GM18868 (cell line): ENCODE measurements around the gene RAB12.
"Not testable (repeated sequence)": the region's sequence is repeated elsewhere in the genome, so short reads cannot be mapped to it uniquely, and the experiment has no call there.

Experiments
- ATAC-seq: cut with Tn5 transposase; IDR thresholded peaks from one replicate; pipeline ENCODE4 v1.9.1; 2021; ENCODE audit warnings: mild to moderate bottlenecking, moderate library complexity; ENCODE audit not compliant: unreplicated experiment

RAB12 gene, protein sequence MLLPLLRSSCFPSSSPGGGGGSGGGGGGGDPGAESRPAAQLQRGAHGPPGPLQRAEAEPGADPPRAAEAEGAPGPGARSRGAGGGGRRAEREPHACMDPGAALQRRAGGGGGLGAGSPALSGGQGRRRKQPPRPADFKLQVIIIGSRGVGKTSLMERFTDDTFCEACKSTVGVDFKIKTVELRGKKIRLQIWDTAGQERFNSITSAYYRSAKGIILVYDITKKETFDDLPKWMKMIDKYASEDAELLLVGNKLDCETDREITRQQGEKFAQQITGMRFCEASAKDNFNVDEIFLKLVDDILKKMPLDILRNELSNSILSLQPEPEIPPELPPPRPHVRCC

DNA sequence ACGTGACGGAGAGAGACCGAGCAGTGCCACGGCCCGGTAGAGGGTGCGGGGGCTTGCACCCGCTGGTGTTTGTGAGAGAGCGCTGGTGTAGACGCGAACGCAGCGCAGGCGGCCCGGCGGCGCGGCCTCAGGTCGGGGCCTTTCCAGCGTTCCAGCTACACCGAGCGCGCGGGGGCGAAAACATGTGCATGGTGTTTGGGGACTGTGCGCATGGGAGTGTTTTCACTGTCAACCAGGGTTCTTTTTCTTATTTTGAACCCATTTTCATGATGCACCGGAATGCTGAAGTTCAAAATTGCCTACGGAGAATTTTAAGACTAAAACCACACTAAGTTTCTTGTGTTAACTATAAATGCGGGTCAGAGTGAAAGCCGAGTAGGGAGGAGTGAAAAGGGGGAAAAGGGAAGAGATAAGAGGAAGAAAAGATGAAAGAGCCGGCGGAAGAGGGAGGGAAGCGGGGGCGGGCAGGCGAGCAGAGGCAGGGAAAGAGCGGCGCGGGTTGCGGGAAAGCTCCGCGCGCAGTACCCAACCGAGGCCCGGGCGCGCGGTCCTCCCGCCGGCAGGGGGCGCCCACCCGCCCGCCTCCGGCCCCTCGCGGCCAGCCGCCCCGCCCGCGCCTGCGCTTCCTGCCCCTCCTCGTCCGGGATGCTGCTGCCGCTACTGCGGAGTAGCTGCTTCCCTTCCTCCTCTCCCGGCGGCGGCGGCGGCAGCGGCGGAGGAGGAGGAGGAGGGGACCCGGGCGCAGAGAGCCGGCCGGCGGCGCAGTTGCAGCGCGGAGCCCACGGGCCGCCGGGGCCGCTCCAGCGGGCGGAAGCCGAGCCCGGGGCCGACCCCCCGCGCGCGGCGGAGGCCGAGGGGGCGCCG is at the start of gene RAB12:
Gene RAB12, plus strand, starts transcription at position 643 of the 864 bp plus-strand sequence. Its CDS starts 3 bp downstream, at position 646.
- ATAC-seq = peak; percentile 75

DNA sequence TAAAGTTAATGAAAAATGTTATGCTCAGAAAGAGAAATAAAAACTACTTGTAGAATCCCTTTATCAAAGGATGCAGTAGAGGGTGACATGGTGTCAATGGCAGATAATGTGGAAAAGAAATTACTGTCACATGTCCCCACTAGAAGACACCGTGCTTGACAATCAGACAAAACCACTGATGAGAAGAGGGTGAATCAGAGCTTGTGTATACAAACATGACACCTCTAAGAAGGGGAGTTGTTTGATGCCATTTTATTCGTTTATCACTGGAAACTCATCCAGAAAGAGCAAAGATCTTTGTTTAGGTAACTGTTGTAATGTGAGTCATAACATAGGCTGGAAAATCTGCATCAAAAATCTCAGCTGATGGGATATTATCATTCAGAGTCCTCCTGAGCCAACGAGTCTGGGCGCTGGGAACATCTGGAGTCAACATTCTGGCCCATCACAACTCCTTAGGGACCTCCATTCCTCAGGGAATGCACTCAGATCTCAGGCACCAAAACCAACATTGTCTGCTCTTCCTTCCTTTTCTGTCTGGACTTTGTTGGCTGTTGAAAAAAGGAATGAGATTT is 49.5 kb upstream of the RAB12 start:
- no peak for ATAC-seq

DNA sequence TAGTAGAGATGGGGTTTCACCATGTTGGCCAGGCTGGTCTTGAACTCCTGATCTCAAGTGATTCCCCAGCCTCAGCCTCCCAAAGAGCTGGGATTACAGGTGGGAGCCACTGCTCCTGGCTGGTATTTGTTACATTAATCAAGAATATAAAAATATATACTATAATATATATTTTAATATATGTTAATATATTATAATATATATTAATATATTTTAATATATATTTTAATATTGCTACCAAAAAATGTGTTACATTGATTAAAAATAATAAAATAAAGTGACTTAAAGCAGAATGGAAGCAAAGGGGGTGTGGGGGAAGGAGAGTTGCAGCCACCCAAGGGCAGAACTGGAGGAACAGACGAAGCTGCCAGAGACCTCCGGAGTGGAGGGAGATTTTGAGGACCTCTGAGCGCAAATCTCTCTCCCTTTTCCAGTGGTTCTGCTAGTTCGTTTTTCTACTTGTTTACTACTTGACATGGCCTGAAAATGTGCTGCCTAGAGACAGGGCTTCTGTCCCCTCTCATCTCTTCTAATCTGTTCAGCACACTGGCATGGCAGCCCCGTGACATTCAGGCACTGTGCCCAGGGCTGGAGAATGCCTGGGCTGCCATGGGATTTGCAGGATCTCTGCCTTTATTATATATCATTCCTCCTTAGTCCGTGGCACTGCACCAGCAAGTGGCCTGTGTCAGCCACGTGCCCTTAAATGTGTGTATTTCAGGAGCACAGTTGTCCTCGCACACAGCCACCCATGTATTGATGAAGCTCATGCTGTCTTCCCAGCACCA is 47.9 kb upstream of the RAB12 start:
- no peak for ATAC-seq

DNA sequence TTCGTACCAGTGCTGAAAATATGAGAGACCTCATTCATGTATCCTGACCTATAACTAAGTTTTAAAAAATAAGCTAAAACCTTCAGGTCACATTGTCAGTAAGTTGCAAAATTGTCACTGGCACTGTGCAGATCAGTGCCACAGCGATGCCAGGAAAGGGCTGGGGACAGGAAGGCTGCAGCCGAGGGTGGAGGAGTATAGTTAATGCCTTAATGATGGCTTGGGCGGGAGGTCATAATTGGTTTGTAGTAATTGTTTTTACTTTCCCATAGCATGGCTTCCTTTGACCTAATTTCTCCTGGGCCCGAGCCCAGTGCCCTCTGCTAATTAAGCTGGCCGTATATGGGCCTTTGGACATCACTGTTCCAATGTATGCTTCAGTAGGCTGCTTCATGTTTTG is 47.2 kb upstream of the RAB12 start:
- ATAC-seq = no peak

DNA sequence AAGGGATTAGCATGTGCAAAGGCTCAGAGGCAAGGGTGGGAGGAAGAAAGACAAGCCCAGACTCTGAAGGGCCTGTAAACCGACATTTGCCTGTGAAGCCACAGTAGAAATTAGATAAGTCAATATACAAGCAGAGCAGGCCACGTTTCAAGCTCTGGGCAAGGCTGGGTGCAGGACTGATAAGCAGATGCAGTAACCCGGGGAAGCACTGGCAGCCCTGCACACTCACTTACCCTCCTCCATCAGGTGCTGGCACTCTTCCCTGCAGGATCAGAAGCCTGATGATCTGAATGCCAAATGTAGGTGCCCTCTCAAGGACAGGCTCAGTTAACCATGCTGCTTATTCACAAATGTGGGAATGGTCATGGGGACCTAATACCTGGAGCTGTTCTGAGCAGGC is 46.3 kb upstream of the RAB12 start:
- ATAC-seq = no peak

DNA sequence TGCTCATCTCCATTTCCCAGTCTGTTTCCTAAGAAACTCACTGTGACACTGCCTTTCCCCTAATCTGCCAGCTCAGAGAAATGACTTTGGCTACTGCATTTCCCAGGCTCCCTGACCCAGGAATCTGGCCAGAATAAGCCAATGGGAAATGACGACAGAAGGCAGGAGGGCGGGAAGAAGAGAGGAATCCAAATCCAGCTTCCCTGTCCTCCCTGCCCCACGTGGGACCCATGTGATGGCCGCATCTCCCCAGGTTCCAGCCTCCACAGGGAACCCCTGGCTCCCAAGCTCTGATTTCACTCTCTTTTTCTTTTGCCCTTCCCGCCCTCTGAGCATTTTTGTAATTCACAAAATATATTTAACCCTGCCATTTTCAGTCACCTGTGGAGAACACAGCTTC is 37.8 kb upstream of the RAB12 start:
- ATAC-seq = no peak

DNA sequence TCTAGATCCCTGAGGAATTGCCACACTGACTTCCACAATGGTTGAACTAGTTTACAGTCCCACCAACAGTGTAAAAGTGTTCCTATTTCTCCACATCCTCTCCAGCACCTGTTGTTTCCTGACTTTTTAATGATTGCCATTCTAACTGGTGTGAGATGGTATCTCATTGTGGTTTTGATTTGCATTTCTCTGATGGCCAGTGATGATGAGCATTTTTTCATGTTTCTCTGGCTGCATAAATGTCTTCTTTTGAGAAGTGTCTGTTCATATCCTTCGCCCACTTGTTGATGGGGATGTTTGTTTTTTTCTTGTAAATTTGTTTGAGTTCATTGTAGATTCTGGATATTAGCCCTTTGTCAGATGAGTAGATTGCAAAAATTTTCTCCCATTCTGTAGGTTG is 35.5 kb upstream of the RAB12 start:
- ATAC-seq = not testable (repeated sequence)

DNA sequence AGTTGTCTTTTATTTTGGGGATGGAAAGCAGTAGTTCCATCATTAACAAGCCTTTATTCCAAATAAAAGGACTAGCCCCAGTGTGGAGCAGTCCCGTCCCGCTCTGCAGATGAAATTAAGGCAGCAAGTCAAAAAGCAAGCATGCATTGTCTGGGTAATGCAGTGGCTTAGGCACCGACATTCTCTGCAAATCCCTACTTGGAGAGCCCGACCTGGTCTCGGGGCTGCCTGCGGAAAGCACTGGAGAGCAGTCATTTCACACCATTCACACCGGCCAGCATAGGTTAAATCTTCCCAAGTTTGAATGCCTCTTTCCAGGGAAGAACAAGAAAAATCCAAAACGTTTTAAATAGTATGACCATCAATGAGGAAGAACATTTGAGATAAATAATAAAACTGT is 24.4 kb upstream of the RAB12 start:
- no peak for ATAC-seq

DNA sequence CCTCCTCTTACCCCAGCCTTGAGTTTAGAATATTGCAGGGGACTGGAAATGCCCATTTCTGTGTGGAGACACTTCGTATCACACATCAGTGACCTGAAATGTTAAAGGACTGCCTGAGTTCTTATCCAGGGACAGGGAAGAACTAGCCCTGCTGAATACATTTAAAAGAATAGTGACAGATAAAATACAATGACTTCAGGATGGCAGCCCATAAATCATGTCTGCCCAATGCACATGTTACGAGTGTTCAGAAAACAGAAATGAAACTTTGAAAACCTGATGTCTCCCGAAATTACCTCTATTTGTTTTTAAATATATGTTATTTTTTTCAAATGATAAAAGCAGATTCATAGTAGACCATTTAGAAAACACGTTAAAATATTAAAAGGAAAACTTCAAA is 22.3 kb upstream of the RAB12 start:
- ATAC-seq = no peak

DNA sequence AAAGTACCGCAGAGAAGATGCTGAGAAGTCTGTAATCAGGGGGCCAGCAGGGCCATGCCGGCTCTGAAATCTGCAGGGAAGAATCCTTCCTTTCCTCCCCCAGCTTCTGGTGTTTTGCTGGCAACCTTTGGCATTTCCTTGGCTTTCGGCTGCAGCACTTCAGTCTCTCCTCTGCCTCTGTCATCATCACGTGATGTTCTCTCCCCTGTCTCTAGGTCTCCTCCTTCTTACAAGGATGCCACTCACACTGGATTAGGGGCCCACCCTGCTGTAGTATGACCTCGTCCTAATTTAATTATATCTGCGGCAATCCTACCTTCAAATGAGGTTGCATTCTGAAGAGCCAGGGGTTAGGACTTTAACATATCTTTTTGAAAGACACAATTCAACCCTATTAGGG is 13.8 kb upstream of the RAB12 start:
- no peak for ATAC-seq

DNA sequence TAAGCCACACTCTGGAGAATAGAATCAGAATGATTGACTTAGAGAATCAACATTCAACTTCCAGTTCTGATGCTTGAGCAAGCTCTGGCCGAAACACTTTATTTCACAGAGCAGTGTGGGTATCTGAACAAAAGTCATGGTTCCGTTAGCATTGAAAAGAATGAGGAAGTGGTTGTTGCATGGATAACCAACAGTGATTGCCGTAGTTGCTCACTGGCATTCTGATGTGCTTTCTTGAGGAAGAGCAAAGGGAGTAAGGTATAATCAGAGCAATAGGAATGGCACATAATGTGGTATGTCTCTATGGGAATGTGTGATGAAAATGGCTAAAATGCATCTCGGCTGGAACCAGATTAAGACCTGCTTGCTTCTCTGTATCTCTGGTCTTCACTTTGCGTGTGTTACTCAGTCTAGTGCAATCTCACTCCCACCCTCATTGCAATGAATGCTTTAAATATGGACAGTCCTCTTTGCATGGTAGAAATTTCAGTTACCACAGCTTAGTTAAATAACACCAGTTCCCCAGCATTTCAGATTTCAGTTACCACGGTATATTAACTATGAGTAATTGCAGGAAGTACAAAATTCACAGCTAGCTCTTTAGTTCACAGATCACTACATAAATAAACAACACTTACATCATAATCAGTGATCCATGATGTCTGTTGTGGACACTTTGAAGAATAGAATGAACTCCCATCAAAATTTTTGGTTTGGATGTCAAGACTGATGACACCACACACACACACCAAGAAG is 7.8 kb upstream of the RAB12 start:
- ATAC-seq = peak; percentile 68

DNA sequence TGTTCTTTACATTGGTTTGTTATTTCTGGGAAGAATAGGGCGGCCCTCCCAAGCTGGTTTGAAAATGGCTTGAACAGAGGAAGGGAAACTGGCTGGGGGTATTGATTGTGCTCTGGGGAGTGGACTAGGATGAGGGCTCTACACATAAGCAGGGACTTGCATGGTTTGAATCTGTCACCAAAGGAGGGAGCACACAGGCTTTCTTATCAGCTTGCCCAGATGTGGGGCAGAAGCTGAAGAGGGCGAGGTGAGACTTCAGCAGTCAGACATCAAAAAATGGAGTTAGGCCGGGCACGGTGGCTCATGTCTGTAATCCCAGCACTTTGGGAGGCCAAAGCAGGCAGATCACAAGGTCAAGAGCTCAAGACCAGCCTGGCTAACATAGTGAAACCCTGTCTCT is 7.2 kb upstream of the RAB12 start:
- peak; percentile 18 for ATAC-seq

DNA sequence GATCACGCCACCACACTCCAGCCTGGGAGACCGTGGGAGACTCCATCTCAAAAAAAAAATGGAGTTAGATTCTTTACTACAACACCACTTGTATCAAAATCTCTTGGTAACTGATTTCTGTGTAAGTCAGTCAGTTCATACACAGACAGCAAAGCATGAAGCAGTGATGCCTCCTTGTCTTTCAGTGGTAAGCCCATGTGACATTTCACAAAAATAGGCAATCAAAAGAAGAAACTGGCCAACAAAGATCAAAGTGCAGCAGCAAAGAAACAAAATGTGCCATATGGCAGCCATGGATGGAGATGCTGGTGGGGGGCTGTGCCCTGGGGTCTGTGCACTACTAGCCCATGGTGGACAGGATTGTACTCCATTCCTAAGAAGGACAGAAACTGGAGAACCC is 6.7 kb upstream of the RAB12 start:
- no peak for ATAC-seq

DNA sequence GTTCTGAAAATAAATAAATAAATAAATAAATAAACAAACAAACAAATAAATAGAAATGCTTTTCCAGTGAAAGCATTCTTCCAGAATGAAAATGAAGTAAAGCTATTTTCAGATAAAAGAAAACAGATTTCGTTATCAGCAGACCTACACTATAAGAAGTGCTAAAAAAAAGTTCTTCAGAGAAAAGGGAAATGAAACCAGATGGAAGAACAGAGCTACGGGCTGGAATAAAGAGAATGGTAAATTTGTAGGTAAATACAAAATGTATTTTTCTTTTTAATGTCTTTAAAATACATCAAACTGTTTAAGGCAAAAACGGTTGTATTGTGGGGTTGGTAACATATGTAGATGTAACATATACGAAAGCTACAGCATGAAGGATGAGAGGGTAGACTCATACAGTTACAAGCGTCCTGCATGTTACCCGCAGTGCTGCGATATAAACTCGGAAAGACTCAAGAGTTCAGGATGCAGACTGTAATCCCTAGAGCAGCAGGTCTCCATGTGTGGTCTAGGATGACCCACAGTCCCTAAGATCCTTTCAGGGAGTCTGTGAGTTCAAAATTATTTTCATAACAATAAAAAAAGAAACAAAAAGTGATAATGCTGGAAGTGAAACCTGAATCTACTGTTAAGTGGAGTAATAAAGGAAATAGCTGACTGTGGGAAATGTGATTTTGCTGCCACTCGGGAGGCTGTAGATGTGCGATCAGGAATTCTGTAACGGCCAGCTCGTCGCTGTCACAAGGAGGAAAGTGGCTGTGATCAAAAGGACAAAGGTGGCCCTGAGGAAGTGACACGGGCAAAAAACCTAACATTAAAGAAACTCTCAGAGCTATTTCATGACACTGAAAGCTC is 5.3 kb upstream of the RAB12 start:
- peak; percentile 27 for ATAC-seq

DNA sequence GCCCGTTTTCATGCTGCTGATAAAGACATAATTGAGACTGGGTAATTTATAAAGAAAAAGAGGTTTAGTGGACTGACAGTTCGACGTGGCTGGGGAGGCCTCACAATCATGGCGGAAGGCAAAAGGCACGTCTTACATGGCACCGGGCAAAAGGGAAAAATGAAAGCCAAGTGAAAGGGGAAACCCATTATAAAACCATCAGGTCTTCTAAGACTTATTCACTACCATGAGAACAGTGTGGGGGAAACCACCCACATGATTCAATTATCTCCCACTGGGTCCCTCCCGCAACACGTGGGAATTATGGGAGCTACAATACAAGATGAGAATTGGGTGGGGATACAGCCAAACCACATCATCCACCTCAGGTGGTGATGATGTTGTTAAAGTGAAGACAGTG is 3.3 kb upstream of the RAB12 start:
- ATAC-seq = no peak

DNA sequence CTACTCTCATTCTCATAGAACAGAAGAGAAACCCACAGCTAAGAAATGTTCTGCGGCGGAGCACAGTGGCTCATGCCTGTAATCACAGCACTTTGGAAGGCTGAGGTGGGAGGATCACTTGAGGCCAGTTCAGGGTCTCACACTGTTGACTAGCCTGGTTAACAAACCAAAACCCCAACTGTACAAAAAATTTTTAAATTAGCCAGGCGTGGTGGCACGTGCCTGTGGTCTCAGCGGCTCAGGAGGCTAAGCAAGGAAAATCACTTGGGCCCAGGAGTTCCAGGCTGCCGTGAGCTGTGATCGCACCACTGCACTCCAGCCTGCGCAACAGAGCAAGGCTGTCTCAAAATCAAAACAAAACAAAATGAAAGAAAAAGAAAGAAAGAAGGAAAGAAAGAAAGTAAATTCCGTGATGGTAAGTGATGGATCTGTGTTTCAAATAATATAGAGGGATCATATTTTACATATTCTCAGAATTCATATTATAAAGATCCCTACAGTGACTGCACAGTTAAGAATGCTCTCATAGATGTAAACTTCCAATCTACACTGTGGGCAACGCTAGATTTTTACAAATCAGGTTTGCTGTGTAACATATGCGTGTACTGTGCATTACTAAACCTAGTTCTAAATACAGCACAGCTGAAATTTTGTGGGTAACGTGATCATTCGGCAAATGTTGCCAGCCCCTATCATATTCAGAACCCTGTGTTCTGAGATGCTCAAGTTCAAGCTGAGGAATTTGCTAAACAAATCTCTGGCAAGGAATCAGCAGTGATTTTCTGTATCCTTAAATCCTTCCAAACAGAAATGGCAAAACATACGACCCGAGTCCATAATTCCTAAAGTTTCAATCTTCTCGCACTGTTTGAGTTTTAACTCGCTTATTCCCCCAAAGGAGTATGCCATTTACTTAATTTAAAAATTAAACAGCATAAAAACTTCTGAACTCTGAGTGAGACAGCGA is 1.2 kb upstream of the RAB12 start:
- ATAC-seq = peak; percentile 36

DNA sequence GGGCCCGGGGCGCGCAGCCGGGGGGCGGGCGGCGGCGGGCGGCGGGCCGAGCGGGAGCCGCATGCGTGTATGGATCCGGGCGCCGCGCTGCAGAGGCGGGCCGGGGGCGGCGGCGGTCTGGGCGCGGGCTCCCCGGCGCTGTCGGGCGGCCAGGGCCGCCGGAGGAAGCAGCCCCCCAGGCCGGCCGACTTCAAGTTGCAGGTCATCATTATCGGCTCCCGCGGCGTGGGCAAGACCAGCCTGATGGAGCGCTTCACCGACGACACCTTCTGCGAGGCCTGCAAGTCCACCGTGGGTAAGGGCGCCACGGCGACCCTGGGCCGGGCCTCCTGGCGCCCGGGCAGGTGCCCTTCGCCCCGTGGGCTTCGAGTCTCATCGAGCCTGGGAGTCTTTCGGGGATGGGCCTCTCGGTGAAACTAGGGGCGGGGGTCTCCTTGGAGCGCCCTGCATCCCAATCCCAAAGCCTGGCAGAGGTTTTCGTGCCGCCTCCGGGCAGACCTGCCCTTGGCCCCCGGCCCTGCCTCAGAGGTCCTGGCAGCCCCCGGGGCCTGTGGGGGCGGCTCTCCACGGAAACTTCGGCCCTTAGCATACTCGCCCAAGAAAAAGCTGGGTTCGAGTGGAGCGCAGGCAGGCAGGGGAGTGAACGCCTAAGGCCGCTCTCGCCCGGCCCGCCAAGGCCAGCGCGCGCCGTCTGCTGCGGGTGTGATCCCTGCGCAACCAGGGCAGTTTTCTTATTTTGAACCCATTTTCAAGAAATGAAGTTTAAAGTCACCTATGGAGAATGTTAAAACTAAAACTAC is 622 bp downstream of the RAB12 start:
- ATAC-seq = peak; percentile 4
